ENCODE data around the gene FBXO42. TPM values are rescaled to one million over a fixed set of nuclear protein-coding genes. Genes with fewer than 3 reads are reported as not detected.

FBXO42 gene
- total and polyA plus RNA-seq, 10 donors, result 8.6 to 30.2 (median 20.1) TPM

DNA sequence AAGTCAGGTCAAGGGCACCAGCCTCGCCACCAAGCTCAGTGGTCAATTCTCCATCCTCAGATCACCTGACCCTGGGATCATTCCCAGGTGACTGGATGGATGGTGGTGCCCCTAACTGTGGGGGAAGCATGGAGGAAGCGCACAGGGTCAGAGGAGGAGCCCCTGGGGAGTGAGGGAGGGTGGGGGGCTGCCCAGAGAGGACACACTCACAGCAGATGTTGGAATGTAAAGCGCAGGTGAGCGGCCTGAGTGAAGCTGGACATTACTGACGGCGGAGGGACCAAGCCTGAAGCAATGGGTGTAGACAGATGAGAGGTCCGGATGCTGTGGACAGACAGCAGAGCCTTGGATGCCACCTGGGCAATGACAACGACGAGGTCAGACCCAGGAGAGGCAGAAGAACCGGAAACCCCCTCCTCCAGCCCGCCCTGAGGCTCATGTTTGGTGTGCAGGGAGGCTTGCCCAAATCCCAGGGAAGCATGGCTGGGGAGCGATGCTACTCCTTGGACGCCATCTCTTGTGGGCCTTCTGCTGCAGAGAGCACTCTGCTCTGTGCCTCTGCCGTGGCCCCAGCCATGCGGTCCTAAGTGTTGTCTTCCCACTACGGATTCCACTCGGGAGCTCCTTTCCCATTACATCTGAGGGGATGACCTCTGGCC is 109.6 kb downstream of the FBXO42 start:
- Histone ChIP-seq H3K4me3 (no peak overlapping the region), H3K27ac (no peak overlapping the region), H3K36me3 (peaks cover 0 to 27% (median 0%) of the 10 kb centered on the region in 6 donors), H3K9me3 (no peaks in the 10 kb centered on the region), H3K4me1 (peaks cover 0 to 20% (median 8%) of the 10 kb centered on the region in 6 donors), H3K27me3 (replicated peaks in 1 of 7) (no peaks in the 10 kb centered on the region)
- 87 to 95% (median 89%) methylated on average over 10 to 17 of the region's 17 CpGs for WGBS, 5 donors
- no peak for DNase-seq
- intact Hi-C loops (cut with DNase I; ENCODE audit: low total_unique reads), result loop anchor here (10.0 kb wide), 1 partner anchor 112 kb away; the partner anchor contains the start of gene FBXO42
- TF ChIP-seq, protein P1, sequence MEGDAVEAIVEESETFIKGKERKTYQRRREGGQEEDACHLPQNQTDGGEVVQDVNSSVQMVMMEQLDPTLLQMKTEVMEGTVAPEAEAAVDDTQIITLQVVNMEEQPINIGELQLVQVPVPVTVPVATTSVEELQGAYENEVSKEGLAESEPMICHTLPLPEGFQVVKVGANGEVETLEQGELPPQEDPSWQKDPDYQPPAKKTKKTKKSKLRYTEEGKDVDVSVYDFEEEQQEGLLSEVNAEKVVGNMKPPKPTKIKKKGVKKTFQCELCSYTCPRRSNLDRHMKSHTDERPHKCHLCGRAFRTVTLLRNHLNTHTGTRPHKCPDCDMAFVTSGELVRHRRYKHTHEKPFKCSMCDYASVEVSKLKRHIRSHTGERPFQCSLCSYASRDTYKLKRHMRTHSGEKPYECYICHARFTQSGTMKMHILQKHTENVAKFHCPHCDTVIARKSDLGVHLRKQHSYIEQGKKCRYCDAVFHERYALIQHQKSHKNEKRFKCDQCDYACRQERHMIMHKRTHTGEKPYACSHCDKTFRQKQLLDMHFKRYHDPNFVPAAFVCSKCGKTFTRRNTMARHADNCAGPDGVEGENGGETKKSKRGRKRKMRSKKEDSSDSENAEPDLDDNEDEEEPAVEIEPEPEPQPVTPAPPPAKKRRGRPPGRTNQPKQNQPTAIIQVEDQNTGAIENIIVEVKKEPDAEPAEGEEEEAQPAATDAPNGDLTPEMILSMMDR (IDR thresholded peaks at IDR 0.05 in 8 of 11, conservative IDR thresholded peaks at IDR 0.05 in 3 of 11), result no peak
- peak in 1 of 3 donors; percentile 42 for TF ChIP-seq POLR2AphosphoS5 (IDR thresholded peaks at IDR 0.05)
- TF ChIP-seq POLR2A (IDR thresholded peaks at IDR 0.05), result no peak

DNA sequence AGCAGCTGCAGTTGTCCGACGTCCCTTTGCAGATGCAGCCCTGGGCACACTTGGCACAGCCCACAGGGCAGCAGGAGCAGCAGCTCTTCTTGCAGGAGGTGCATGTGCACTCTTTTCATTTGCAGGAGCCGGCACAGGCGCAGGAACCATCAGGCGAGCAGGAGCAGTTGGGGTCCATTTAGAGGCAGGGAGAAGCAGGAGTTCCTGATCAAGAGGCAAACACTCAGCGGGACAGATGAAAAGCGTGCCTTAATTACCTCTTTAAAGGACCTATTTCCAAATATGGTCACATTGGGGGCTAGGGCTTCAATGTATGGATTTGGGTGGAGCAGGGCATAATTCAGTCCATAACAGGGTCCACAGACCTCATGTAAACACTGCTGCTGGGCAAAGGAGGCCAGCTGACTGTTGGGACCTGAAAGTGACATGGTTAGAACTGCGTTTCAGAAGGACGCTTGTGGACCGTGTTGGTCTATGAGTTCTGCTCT is 111.0 kb downstream of the FBXO42 start:
- H3K9me3 ChIP-seq, result no peaks in the 10 kb centered on the region
- no peak for DNase-seq
- intact Hi-C loops (cut with DNase I; ENCODE audit: low total_unique reads), result loop anchor here (10.0 kb wide), 1 partner anchor 114 kb away; the partner anchor contains the start of gene FBXO42
- peak in 1 of 3 donors; percentile 27 for TF ChIP-seq POLR2AphosphoS5 (IDR thresholded peaks at IDR 0.05)
- TF ChIP-seq, protein P1 (IDR thresholded peaks at IDR 0.05 in 8 of 11, conservative IDR thresholded peaks at IDR 0.05 in 3 of 11), result no peak
- no peaks in the 10 kb centered on the region for H3K27me3 ChIP-seq (replicated peaks in 1 of 7)
- 82 to 86% (median 83%) methylated on average over 10 of the region's 10 CpGs for WGBS, 5 donors
- H3K4me3 ChIP-seq, result no peak overlapping the region
- peaks cover 9 to 29% (median 16%) of the 10 kb centered on the region in 6 donors for H3K4me1 ChIP-seq
- no peak overlapping the region for H3K27ac ChIP-seq
- H3K36me3 ChIP-seq, result peaks cover 0 to 13% (median 0%) of the 10 kb centered on the region in 6 donors

DNA sequence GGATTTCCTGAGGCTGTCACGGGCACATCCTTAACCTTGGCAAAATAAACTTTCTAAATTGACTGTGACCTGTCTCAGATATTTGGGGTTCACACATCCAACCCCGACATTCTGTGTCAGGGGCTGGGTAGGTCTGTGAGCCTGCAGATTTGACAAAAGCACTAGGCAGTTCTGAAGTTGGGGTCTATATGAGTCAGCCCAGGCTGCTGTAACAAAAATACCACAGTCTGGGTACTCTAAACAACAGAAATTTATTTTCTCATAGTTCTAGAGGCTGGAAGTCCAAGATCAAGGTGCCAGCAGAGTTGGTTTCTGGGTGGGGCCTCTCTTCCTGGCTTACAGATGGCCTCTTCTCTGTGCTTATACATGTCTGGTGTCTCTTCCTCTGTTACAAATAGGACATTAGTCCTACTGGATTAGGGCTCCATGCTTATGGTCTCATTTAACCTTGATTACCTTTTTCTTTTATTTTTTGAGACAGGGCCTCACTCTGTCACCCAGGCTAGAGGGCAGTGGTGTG is 112.2 kb downstream of the FBXO42 start:
- Histone ChIP-seq H3K4me3 (no peak overlapping the region), H3K36me3 (peaks cover 0 to under 1% (median 0%) of the 10 kb centered on the region in 6 donors), H3K4me1 (peaks cover 13 to 41% (median 22%) of the 10 kb centered on the region in 6 donors), H3K9me3 (no peaks in the 10 kb centered on the region), H3K27ac (no peak overlapping the region), H3K27me3 (replicated peaks in 1 of 7) (no peaks in the 10 kb centered on the region)
- TF ChIP-seq, protein P1 (IDR thresholded peaks at IDR 0.05 in 8 of 11, conservative IDR thresholded peaks at IDR 0.05 in 3 of 11), result no peak
- TF ChIP-seq POLR2AphosphoS5 (IDR thresholded peaks at IDR 0.05), result no peak
- TF ChIP-seq POLR2A (IDR thresholded peaks at IDR 0.05), result no peak
- intact Hi-C loops (cut with DNase I; ENCODE audit: low total_unique reads), result loop anchor here (10.0 kb wide), 1 partner anchor 115 kb away; the partner anchor contains the start of gene FBXO42
- 76 to 89% (median 88%) methylated on average over 2 of the region's 2 CpGs for WGBS, 5 donors
- no peak for DNase-seq

DNA sequence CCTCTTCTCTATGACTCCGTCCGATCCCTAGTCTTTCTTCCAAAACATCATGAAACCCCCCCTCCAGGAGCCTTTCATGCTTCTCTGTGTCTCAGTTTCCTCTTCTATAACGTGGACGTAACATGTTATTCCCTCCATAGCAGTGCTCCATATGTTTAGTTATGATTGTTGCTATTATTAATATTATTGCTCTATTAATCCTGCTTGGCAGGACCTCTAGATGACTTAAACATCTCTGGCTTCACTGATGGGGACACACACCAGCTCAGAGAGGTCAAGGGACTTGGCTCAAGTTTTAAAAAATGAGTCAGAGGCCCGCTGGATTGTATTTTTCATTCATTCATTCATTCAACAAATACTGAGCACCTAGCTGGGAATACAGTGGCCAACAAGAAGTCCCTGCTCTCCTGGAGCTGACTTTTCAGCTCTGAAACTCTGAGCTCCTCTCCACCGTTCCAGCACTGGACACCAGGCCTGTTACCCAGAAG is 114.9 kb downstream of the FBXO42 start:
- Histone ChIP-seq H3K36me3 (peaks cover 0 to 11% (median 2%) of the 10 kb centered on the region in 6 donors), H3K9me3 (no peaks in the 10 kb centered on the region), H3K27me3 (replicated peaks in 1 of 7) (no peaks in the 10 kb centered on the region), H3K27ac (peak overlapping the region; percentile 61 to 93 (median 88)), H3K4me1 (peaks cover 8 to 33% (median 19%) of the 10 kb centered on the region in 6 donors), H3K4me3 (peak overlapping the region; percentile 58 to 78 (median 60))
- WGBS, 5 donors, result 26 to 31% (median 29%) methylated on average over 6 of the region's 6 CpGs
- TF ChIP-seq POLR2AphosphoS5 (IDR thresholded peaks at IDR 0.05) (no peak), POLR2A (IDR thresholded peaks at IDR 0.05) (no peak)
- TF ChIP-seq, protein P1 (IDR thresholded peaks at IDR 0.05 in 8 of 11, conservative IDR thresholded peaks at IDR 0.05 in 3 of 11), result no peak
- intact Hi-C loops (cut with DNase I; ENCODE audit: low total_unique reads), result no loop called here
- no peak for DNase-seq

Data from spleen (tissue), 11 donors.